A549 (cell line): ENCODE results near the gene FOXO1. TPM values are rescaled to one million over a fixed set of nuclear protein-coding genes. Genes with fewer than 3 reads are reported as not detected.
A peak's percentile ranks its signal among the peaks of the same experiment; 100 is the strongest.

Experiments
- ATAC-seq, 2 experiments: fragments of 200-7000 bp in 1 of 2; fragments of >200 bp in 1 of 2; cut with Nextera tagmentation in 1 of 2; cut with Tn5 transposase in 1 of 2; 3 replicates each; pipeline versions ENCODE4 v1.8.0 to v1.9.1; 2018 to 2020; ENCODE audit warnings: mild to moderate bottlenecking in 1 of 2, moderate library complexity in 1 of 2
- CTCF ChIA-PET: fragments of 300-600 bp; sonication (Branson Sonifier 250); formaldehyde crosslinking; extraction: SDS; loops from one replicate; lab custom pipeline; 2021; ENCODE audit warnings: antibody characterized with exemption, inconsistent platforms; lab: Yijun Ruan, JAX
- POLR2A ChIA-PET: fragments of 350-600 bp; formaldehyde crosslinking; extraction: SDS; loops from one replicate; lab custom pipeline; 2021; ENCODE audit warnings: antibody characterized with exemption, inconsistent platforms; lab: Yijun Ruan, JAX
- DNase-seq, 2 experiments: peaks; one replicate each; pipeline versions ENCODE4 v3.0.0 to v3.0.0-alpha.2; 2011 to 2016; ENCODE audit warnings: low read depth in 1 of 2, low spot score in 1 of 2
- FAIRE-seq: peaks from 2 replicates; lab custom pipeline; 2011; peaks lifted over from hg19 to GRCh38; lab: Jason Lieb, UNC
- H3K27ac ChIP-seq, 2 experiments: fragments of >200 bp; sonication (Bioruptor Twin); formaldehyde crosslinking; 3 replicates each; pipeline ENCODE4 v1.5.1; 2016 to 2017
- H3K4me1 ChIP-seq: fragments of >200 bp; sonication (Bioruptor Twin); formaldehyde crosslinking; 3 replicates; pipeline ENCODE4 v1.6.1; 2016
- H3K4me2 ChIP-seq: fragments of >200 bp; sonication (Bioruptor Twin); formaldehyde crosslinking; 3 replicates; pipeline ENCODE4 v1.6.1; 2016
- H3K4me3 ChIP-seq: fragments of >200 bp; sonication (Bioruptor Twin); formaldehyde crosslinking; 3 replicates; pipeline ENCODE4 v1.5.1; 2016
- H3K9me3 ChIP-seq: fragments of >200 bp; sonication (Bioruptor Twin); formaldehyde crosslinking; 3 replicates; pipeline ENCODE4 v1.6.1; 2016
- CBX8 ChIP-seq: fragments of 200-600 bp; sonication (generic); IDR thresholded peaks from 2 replicates; pipeline ENCODE4 v1.6.1; 2016
- FOSL2 ChIP-seq, 2 experiments: fragments of 450-650 bp in 1 of 2; fragments of >200 bp in 1 of 2; sonication (Bioruptor Twin) in 1 of 2; formaldehyde crosslinking; IDR thresholded peaks; 2 replicates each; pipeline versions ENCODE4 v1.5.0 to v1.6.1; 2016 to 2020; ENCODE audit warnings: mild to moderate bottlenecking in 1 of 2, moderate library complexity in 1 of 2
- HDAC2 ChIP-seq: fragments of 200-600 bp; sonication (generic); IDR thresholded peaks from 2 replicates; pipeline ENCODE4 v1.6.1; 2016
- HOXB13 ChIP-seq: fragments of 250-450 bp; sonication (Bioruptor Pico); IDR thresholded peaks from 2 replicates; pipeline ENCODE4 v1.5.0; 2020; ENCODE audit warnings: low read depth, mild to moderate bottlenecking, moderate library complexity
- KDM1A ChIP-seq: fragments of 200-600 bp; sonication (generic); IDR thresholded peaks from 2 replicates; pipeline ENCODE4 v1.6.1; 2016; ENCODE audit warnings: low read depth, mild to moderate bottlenecking
- MAFK ChIP-seq: fragments of 450-650 bp; IDR thresholded peaks from 2 replicates; pipeline ENCODE4 v1.6.1; 2014; ENCODE audit not compliant: partially characterized antibody
- MAZ ChIP-seq: fragments of 150-350 bp; IDR thresholded peaks from 2 replicates; pipeline ENCODE4 v1.6.1; 2014; ENCODE audit warnings: antibody characterized with exemption, low read depth, low read length, borderline replicate concordance
- MYC ChIP-seq: IDR thresholded peaks from 2 replicates; pipeline ENCODE4 v1.6.1; 2012; ENCODE audit warnings: mild to moderate bottlenecking, inconsistent platforms, low read length, improper control_type of control experiment, borderline replicate concordance
- NFE2L2 ChIP-seq: fragments of 150-350 bp; conservative IDR thresholded peaks from 2 replicates; pipeline ENCODE4 v1.6.1; 2014; ENCODE audit warnings: low read length
- NPAS2 ChIP-seq: fragments of 250-450 bp; sonication (Bioruptor Pico); IDR thresholded peaks from 2 replicates; pipeline ENCODE4 v1.8.0; 2022; ENCODE audit warnings: mild to moderate bottlenecking, moderate library complexity, borderline replicate concordance
- NR3C1 ChIP-seq: fragments of >200 bp; sonication (Bioruptor Twin); formaldehyde crosslinking; IDR thresholded peaks from 3 replicates; pipeline ENCODE4 v1.6.1; 2017
- POLR2AphosphoS2 ChIP-seq: conservative IDR thresholded peaks from 2 replicates; pipeline ENCODE4 v1.6.1; 2012; ENCODE audit warnings: low read length, improper control_type of control experiment, inconsistent platforms
- RAD21 ChIP-seq, 2 experiments: fragments of >200 bp in 1 of 2; sonication (Bioruptor Twin) in 1 of 2; formaldehyde crosslinking in 1 of 2; IDR thresholded peaks in 1 of 2; conservative IDR thresholded peaks in 1 of 2; 2 replicates in 1 of 2; 3 replicates in 1 of 2; pipeline ENCODE4 v1.6.1; 2012 to 2018; ENCODE audit warnings: inconsistent platforms in 1 of 2
- RARB ChIP-seq: fragments of 250-450 bp; sonication (Bioruptor Pico); IDR thresholded peaks from 2 replicates; pipeline ENCODE4 v1.8.0; 2021; ENCODE audit warnings: mild to moderate bottlenecking, moderate library complexity
- SMC3 ChIP-seq: fragments of >200 bp; sonication (Bioruptor Twin); formaldehyde crosslinking; IDR thresholded peaks from 3 replicates; pipeline ENCODE4 v1.6.1; 2018; ENCODE audit warnings: inconsistent platforms
- ZSCAN20 ChIP-seq: fragments of 250-450 bp; sonication (Bioruptor Pico); IDR thresholded peaks from 2 replicates; pipeline ENCODE4 v1.8.0; 2022; ENCODE audit warnings: mild to moderate bottlenecking, moderate library complexity
- WGBS: methylation state at CpG from one replicate; pipeline ENCODE4 v1.1.6; 2017; ENCODE audit errors: missing lambda C conversion rate; 5-methylcytosine and 5-hydroxymethylcytosine counted together
- polyA plus RNA-seq, 4 experiments: library from polyadenylated mRNA; depleted of rRNA in 3 of 4; stranded (reverse); fragments of >200 nt; fragmentation: RNase III in 1 of 4; extraction: RNeasy Plus Mini Kit Qiagen cat#74134 plus additional on column Dnase treatment in 1 of 4; gene quantifications; 2 replicates in 3 of 4; 3 replicates in 1 of 4; pipeline ENCODE4 v1.2.3, GENCODE V29; 2011 to 2017
- TF ChIP-seq, protein P1 (sequence below): IDR thresholded peaks from 2 replicates; pipeline ENCODE4 v1.6.1; 2012
- TF ChIP-seq, protein P2 (sequence below): IDR thresholded peaks from 2 replicates; pipeline ENCODE4 v1.6.1; 2012
- TF ChIP-seq, protein P3 (sequence below): fragments of >200 bp; sonication (Bioruptor Twin); formaldehyde crosslinking; IDR thresholded peaks from 2 replicates; pipeline ENCODE4 v1.6.1; 2016
- TF ChIP-seq, protein P4 (sequence below): fragments of >200 bp; sonication (Bioruptor Twin); formaldehyde crosslinking; IDR thresholded peaks from 3 replicates; pipeline ENCODE4 v1.5.1; 2016

Gene FOXO1
- polyA plus RNA-seq, 2 of the 4 experiments (the other 2 are of a cell fraction), result 2.2 to 3.6 TPM

DNA sequence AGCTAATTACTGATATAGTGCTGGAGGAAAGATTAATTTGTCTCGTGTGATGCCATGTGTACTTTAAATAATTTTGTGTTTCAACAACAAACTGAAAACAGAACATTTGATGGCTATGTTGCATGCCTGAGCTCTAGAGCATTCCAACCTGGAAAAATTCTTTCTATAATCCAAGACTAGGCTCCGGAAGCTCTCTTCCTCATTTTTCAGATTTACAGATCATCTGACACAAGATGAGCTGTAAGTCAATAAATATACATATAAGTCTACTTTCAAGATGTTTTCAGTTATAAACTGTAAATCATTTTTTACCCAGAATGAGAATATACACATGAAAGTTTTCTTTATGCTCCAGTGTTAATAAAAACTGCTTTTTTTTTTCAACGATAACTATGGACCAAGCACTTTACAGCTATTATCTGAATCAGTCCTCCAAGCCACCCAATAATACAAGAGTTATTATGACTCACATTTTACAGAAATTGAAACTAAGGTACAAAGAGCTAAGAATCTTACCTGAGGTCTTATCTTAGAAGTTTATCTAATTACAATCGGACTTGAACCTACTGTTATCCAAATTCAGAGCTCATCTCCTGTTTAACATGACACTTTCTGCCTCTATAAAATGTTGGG is 6.4 kb upstream of the FOXO1 start:
- H3K4me3 ChIP-seq, result no peak overlapping the region
- FAIRE-seq (no peak), DNase-seq (peak in 1 of 2 experiments; percentile 19), ATAC-seq (peak in 1 of 2 experiments; percentile 61; a peak in 3 of 6 replicates)
- H3K9me3 ChIP-seq, result no peaks in the 10 kb centered on the region
- peak overlapping the region; percentile 66 for H3K4me2 ChIP-seq
- CTCF ChIA-PET, result interaction anchor here (0.7 to 1.6 kb wide), 3 partner anchors 8 to 730 kb away, joined by 3 to 7 read pairs (median 4); no protein-coding TSS in a partner anchor
- TF ChIP-seq MYC (0 out of 2 replicates have a peak, but pooled peaks have one; percentile 27), FOSL2 (IDR thresholded peaks at IDR 0.05) (no peak), FOSL2 (CRISPR knock-in tag; IDR thresholded peaks at IDR 0.05) (no peak)
- TF ChIP-seq, protein P1, sequence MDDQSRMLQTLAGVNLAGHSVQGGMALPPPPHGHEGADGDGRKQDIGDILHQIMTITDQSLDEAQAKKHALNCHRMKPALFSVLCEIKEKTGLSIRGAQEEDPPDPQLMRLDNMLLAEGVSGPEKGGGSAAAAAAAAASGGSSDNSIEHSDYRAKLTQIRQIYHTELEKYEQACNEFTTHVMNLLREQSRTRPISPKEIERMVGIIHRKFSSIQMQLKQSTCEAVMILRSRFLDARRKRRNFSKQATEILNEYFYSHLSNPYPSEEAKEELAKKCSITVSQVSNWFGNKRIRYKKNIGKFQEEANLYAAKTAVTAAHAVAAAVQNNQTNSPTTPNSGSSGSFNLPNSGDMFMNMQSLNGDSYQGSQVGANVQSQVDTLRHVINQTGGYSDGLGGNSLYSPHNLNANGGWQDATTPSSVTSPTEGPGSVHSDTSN, result no peak
- TF ChIP-seq, all 56 proteins: peak for 1
- peak overlapping the region; percentile 61 to 62 for H3K27ac ChIP-seq
- POLR2A ChIA-PET, result no interaction called here
- peaks cover 21% of the 10 kb centered on the region for H3K4me1 ChIP-seq
- 33% methylated on average over 4 of the region's 4 CpGs for WGBS

DNA sequence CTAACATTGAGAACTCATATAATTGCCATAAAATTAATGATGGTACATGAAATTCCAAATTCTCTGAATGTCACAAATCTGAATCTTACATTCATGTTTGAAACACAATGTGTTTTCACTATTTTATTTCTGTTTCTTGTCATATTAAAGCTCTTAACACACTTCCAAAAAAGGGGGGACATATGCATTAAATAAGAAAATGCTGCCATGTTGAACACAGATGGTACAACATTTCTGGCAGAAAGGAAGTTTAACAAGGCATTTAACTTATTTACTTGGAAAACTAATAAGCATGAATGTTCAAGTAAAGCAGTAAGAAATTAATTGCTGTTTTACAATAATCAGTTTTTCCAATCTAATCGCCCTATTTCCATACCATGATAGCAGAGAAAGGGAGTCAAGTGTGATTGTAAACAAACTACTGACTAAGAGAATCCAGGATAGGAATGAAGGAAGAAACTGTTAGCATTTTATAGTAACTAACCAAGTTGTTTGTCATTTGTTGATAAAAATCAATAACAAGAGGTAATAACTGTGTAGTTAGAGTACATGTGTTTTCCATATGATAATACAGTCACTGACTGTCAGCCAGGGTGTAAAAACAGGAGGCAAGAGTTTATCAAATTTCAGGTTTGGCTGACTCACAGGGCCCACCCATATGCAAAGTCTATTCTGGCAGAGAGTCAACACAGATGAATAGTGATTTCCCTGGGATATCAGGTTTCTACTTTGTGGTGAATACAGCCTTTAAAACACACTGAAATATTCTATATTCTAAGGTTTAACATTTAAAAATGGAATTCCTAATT is 5.7 kb upstream of the FOXO1 start:
- Histone ChIP-seq H3K4me2 (peak overlapping the region; percentile 66), H3K27ac (peak overlapping the region; percentile 61 to 62), H3K4me1 (peaks cover 23% of the 10 kb centered on the region), H3K4me3 (no peak overlapping the region), H3K9me3 (no peaks in the 10 kb centered on the region)
- FAIRE-seq (peak; percentile 43), ATAC-seq (peak; percentile 73 to 81; a peak in 4 of 6 replicates), DNase-seq (peak; percentile 43 to 70)
- CTCF ChIA-PET, result interaction anchor here (0.7 to 1.6 kb wide), 3 partner anchors 9 to 730 kb away, joined by 3 to 7 read pairs (median 4); no protein-coding TSS in a partner anchor
- POLR2A ChIA-PET, result no interaction called here
- WGBS, result 45% methylated on average over 1 of the region's 1 CpG
- no peak for TF ChIP-seq KDM1A
- no peak for TF ChIP-seq HDAC2
- no peak for TF ChIP-seq SMC3
- TF ChIP-seq RARB (CRISPR knock-in tag), result no peak
- TF ChIP-seq HOXB13 (CRISPR knock-in tag), result no peak
- TF ChIP-seq MAFK, result peak; percentile 1
- no peak for TF ChIP-seq FOSL2 (IDR thresholded peaks at IDR 0.05)
- peak; percentile 52; the same call in 1 of the 2 replicates for TF ChIP-seq FOSL2 (CRISPR knock-in tag; IDR thresholded peaks at IDR 0.05)
- no peak for TF ChIP-seq NPAS2 (CRISPR knock-in tag)
- TF ChIP-seq, protein P2, sequence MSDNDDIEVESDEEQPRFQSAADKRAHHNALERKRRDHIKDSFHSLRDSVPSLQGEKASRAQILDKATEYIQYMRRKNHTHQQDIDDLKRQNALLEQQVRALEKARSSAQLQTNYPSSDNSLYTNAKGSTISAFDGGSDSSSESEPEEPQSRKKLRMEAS, result no peak
- TF ChIP-seq POLR2AphosphoS2, result no peak
- no peak for TF ChIP-seq ZSCAN20 (CRISPR knock-in tag)
- TF ChIP-seq CBX8, result no peak
- no peak for TF ChIP-seq NFE2L2

DNA sequence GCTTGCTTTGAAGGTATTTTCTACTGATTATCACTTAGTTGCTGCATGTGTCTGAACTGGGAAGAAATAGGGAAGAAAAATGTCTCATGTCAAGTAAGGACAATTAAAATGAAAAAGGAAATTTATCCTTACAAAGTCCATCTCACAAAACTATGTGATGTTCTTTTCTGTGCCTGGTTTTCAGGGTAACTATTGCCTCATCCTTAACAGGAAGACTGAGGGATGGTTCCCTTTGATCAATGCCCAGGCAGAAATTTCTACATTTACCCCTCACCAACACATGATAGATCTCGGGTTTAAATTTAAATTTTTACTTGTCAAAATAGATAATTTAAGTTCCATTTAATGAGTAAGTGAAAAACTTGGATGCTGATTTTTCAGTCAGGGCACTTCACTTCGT is 3.9 kb upstream of the FOXO1 start:
- DNase-seq (no peak), FAIRE-seq (no peak), ATAC-seq (no peak)
- no peaks in the 10 kb centered on the region for H3K9me3 ChIP-seq
- POLR2A ChIA-PET, result no interaction called here
- H3K27ac ChIP-seq, result no peak overlapping the region
- no peak overlapping the region for H3K4me2 ChIP-seq
- CTCF ChIA-PET, result no interaction called here
- no peak overlapping the region for H3K4me3 ChIP-seq
- H3K4me1 ChIP-seq, result peaks cover 23% of the 10 kb centered on the region
- TF ChIP-seq MAZ, result no peak
- 66% methylated on average over 2 of the region's 2 CpGs for WGBS

DNA sequence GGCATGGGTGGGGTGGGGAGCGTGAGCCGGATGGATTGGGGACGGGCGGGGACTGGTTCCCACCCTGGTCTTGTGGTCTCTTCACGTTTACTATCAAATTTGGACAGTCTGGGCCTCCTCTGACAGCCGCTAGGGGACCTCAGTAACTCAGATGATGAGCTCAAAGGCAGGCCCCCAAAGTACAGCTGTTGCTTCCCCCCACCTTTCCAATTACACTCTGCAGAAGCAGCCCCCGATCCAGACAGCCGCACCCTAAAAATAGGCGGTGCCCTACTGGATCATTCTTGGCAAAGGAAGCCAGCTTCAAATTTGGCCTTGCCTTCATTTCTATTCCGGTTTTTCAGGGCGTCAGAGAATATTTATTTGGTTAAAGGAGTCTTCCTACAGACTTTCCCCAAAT is 1.9 kb upstream of the FOXO1 start:
- no peak for FAIRE-seq

More for the DNA sequence above, 1.9 kb upstream of the FOXO1 start:
- Histone ChIP-seq H3K9me3 (no peaks in the 10 kb centered on the region), H3K4me1 (peaks cover 29% of the 10 kb centered on the region), H3K4me2 (no peak overlapping the region), H3K4me3 (no peak overlapping the region), H3K27ac (no peak overlapping the region)
- 28% methylated on average over 8 of the region's 11 CpGs for WGBS
- POLR2A ChIA-PET, result no interaction called here
- CTCF ChIA-PET, result interaction anchor here (0.8 to 1.9 kb wide), 12 partner anchors 10 to 726 kb away, joined by 3 to 12 read pairs (median 4); no protein-coding TSS in a partner anchor
- ATAC-seq (peak in 1 of 2 experiments; percentile 65; a peak in 3 of 6 replicates), DNase-seq (peak; percentile 47 to 66)
- TF ChIP-seq, protein P3, sequence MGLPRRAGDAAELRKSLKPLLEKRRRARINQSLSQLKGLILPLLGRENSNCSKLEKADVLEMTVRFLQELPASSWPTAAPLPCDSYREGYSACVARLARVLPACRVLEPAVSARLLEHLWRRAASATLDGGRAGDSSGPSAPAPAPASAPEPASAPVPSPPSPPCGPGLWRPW, result no peak
- TF ChIP-seq, protein P4, sequence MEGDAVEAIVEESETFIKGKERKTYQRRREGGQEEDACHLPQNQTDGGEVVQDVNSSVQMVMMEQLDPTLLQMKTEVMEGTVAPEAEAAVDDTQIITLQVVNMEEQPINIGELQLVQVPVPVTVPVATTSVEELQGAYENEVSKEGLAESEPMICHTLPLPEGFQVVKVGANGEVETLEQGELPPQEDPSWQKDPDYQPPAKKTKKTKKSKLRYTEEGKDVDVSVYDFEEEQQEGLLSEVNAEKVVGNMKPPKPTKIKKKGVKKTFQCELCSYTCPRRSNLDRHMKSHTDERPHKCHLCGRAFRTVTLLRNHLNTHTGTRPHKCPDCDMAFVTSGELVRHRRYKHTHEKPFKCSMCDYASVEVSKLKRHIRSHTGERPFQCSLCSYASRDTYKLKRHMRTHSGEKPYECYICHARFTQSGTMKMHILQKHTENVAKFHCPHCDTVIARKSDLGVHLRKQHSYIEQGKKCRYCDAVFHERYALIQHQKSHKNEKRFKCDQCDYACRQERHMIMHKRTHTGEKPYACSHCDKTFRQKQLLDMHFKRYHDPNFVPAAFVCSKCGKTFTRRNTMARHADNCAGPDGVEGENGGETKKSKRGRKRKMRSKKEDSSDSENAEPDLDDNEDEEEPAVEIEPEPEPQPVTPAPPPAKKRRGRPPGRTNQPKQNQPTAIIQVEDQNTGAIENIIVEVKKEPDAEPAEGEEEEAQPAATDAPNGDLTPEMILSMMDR, result peak; percentile 45
- peak; percentile 28 to 42; a peak in 4 of 5 replicates for TF ChIP-seq RAD21 (conservative IDR thresholded peaks at IDR 0.05 in 1 of 2, IDR thresholded peaks at IDR 0.05 in 1 of 2)
- TF ChIP-seq RARB (CRISPR knock-in tag), result no peak
- peak; percentile 34; the same call in 2 of the 3 replicates for TF ChIP-seq SMC3
- no peak for TF ChIP-seq NR3C1
